HT-29 (cell line): ENCODE data around the gene GBP2. TPM values are rescaled to one million over a fixed set of nuclear protein-coding genes. Genes with fewer than 3 reads are reported as not detected.

Experiments used
- DNase-seq: peaks from one replicate; pipeline ENCODE4 v3.0.0-alpha.2; 2015; ENCODE audit warnings: low spot score
- total RNA-seq: library from RNA; depleted of rRNA; stranded (reverse); fragments of >200 nt; shearing (Covaris generic); gene quantifications from 2 replicates; pipeline ENCODE4 v1.2.3, GENCODE V29; 2014; rRNA removed

GBP2 gene, protein sequence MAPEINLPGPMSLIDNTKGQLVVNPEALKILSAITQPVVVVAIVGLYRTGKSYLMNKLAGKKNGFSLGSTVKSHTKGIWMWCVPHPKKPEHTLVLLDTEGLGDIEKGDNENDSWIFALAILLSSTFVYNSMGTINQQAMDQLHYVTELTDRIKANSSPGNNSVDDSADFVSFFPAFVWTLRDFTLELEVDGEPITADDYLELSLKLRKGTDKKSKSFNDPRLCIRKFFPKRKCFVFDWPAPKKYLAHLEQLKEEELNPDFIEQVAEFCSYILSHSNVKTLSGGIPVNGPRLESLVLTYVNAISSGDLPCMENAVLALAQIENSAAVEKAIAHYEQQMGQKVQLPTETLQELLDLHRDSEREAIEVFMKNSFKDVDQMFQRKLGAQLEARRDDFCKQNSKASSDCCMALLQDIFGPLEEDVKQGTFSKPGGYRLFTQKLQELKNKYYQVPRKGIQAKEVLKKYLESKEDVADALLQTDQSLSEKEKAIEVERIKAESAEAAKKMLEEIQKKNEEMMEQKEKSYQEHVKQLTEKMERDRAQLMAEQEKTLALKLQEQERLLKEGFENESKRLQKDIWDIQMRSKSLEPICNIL
- total RNA-seq: 5.9 and 11.0 TPM in 2 replicates

DNA sequence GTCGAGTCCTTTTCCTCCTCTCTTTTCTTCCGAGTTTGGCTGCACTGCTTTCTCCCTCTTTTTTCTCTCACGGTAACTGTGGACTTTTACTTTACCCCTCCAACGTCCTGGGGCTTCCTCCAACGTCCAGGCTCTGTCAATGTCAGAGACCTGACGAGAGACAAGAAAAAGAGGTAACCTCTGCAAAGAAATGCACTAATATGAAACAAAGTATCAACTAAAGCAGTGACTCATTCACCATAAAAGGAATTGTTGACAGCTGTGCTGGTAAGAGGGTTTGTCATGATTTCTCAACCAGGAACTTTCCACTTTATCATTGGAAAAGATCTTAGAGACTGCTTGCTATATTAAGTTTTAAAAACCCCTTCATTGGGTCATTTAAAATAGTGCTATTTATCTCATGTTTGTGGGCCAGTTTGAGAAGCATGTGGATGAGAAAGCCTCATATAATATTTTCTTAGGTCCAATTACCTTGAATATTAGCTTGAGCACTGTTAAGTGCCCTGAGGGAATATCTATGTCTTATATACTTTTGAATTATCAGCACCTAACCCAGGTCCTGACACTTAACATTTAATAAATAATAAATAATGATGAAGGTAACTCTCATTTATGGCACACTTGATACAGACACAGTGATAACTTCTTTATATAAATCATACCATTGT, at the start of gene GBP2:
Gene GBP2, minus strand, starts transcription at position 202 of the 668 bp plus-strand sequence. CDS start 4,148 bp downstream, outside the sequence.
- peak; percentile 71 for DNase-seq

DNA sequence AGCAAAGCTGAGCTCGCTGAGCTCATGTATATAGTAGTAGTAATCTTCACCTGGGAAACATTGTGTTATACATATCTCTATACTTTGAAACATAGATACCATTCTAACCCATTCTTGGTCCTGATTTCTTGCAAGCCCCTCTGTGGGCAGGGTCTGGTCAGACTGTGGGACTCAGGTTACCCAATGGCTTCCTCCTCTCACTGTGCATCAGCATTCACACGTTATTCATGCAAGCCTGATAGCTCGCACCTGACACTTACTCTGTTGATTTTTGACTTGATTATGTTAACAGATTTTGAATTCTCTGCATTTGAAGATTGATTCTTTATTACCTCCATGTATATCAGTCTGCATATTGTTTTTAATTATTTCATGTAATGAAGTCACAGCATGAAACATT, 48.6 kb upstream of the GBP2 start:
- DNase-seq: no peak

DNA sequence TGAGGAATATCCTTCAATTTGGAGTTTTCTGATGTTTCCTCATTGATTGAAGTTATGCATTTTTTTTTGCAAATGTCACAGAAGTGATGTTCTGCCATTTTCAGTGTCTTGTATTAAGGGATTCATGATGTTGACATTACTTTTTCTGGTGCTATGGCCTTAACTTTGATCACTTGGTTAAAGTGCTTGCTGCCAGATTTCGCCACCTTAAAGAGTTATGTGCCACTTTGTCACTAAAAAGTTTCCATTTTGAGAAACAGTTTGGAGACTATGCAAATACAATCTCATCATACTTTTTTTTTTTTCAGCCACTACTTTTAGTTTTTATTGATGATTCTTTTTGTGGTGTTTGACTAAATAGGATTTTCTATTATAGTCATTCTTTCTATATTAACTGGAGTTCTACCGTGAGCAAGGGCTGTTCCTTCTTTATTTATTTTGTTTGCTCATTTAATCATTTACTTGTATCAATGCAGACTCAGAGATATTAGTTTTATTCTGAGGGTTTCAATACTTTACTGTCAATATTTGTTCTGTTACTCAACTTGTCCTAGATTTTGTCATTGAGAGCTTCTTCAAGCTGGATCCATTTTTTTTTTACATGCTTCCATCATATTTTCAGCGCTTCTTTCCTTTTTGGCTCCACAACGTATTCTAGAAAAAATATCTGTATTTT, 46.7 kb upstream of the GBP2 start:
- DNase-seq: no peak

DNA sequence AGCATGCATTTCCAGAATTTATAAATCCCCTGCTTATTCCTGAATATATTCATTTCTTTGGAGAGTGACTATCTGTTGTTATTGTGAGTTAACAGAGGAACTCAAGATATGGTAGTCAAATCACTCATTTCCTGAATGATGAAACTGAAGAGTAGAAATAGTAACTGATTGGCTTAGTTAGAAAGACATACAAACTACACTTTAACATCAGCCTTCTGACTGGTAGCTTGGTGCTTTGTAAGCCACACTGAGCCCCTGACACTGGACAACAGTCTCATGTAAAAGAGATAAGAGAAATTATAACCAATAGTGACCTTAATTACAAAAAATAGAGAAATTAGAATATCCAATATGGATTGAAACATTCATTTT, 45.1 kb upstream of the GBP2 start:
- DNase-seq: no peak

DNA sequence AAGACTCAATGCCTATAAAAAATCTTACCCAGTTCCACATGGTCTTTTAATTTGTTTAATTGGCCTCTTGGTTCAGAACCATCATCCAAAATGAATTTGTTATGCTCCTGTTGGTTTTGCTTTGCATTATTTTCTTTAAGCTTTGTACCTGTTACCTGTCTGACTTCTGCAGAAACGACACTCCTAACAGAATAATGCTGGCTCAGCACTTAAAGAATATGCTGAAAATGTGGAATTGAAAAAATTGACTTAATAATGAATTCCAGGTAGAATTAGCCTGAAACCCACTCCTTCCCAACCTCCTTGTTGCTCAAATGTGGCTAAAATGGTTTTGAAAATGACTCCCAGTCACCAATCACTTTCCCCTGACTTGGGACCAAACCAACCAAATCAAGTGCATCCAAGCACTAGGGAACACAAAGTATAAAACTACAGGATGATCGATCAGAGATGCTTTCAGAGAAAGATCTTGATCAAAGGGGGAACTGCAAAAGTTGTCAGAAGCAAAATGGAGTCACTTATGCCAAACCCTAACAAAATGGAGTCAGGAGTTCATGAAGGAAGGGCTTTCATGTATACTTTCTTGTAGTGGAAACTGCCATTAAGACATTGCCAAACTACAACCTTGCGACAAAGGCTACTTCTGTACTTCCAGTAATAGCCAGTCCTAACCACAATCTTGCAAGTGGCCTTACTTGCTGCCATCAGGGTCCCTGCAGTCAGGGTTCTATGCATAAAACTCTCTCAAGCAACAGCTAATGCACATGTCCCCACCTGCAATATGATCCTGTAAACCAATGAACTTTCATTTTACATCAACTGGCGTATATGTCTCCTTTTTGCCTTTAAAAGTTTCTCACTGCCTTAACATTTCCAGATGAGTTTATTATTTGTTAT, 44.5 kb upstream of the GBP2 start:
- DNase-seq: no peak

DNA sequence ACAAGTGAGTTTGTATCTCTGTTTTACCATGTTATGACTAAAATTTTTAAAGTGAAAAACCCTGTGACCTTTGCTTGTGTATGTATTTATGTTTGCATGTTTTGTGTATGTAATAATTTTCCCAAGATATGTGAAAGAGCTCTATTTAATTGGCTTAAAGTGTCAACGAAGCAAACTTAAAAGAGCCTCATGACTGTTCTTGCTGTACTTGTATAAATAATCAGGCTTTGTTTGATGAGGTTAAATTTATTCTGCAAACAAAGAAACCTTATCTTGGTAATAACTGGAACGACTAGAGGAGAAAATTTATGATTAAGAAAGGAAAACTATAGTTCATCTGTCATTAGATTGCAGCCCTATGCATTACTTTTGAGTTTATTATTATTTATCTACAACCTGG, 43.3 kb upstream of the GBP2 start:
- DNase-seq: no peak

DNA sequence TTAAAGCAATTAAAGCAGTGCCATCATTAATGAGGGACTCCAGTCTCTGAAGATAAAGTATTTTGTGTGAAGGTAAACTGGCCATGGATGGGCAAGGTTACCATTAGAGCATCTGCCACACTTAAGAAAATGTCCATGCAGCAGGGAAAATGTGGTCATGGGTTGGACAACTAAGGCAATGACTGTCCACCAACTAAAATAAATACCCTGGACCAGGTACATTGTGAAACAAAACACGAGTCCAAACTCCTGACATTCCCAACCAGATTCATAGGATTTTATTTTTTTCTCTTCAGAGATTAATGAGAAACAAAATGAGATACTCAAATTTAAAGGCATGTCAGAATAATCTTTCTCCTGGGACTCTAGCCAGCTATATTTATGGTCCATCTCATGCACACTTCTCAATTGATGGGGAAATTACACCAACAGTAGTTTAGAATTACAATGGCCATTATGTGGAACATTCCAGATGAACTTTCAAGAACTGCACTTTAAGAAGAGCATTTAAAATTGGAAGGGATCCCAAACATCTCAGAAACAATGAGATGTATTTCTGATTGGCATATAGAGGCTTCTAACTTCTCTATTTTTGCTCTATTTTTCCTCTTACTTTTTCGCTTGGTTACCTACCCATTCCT, 41.8 kb upstream of the GBP2 start:
- no peak for DNase-seq

DNA sequence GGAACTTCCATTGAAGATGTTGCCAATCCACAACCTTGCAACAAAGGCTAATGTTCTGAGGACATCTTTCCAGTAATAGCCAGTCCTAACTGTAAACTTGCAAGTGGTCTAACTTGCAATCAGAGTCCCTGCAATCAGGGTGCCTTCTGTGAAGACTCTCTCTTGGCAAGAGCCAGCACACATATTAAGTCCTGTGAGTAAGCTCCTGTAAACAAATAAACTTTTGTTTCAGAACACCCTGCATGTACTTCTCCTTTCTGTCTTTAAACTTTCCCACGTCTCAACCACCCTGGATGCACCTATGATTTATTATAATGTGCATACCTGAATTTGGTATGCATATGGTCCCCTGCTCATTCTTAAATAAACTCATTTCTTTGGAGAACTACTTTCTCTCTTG, 40.8 kb upstream of the GBP2 start:
- no peak for DNase-seq

DNA sequence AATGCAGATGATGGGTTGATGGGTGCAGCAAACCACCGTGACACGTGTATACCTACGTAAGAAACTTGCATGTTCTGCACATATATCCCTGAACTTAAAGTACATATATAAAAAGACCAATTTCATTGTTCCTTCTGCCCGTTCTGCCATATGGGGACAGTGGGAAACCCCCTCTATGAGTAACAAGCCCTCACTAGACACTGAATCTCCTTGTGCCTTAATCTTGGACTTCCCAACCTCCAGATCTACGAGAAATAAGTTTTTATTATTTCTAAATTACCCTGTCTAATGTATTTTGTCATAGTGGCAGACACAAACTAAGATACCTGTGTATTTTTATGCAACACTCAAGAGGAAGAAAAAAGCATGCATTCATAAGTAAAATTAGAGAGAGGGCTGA, 39.9 kb upstream of the GBP2 start:
- DNase-seq: no peak

DNA sequence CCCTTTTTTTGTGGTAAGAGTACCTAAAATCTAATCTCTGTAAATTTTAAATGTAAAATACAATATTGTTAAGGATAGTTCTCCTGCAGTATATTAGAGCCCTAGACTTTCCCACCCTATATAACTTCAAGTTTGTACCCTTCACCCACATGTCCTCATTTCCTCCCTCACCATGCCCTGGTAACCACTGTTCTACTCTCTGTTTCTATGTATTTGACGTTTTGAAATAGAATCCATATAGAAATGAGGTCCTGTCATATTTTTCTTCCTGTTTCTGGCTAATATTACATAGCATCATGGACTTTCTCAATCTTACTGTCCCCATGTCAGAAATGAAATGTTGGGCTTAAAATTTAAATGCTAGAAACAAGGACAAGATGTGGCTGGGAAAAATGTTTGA, 25.1 kb upstream of the GBP2 start:
- no peak for DNase-seq

DNA sequence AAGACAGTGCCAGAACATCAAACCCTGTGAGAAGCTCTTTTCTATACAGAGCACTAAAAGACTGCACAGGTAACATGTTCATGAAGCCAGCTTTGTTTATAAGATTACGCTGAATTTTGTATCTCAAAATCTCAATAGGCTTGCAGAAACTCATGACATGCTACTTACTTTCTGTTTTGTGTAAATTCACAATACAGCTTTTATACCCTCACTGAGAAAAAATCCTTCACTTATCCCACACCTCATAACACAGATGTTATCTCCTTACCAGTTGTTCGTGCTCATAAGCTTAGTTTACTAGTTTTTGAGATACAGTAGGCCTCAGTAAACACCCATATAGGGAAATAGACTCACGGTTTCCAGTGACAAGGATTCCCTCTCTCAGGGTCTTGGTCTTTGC, 24.1 kb upstream of the GBP2 start:
- DNase-seq: no peak

DNA sequence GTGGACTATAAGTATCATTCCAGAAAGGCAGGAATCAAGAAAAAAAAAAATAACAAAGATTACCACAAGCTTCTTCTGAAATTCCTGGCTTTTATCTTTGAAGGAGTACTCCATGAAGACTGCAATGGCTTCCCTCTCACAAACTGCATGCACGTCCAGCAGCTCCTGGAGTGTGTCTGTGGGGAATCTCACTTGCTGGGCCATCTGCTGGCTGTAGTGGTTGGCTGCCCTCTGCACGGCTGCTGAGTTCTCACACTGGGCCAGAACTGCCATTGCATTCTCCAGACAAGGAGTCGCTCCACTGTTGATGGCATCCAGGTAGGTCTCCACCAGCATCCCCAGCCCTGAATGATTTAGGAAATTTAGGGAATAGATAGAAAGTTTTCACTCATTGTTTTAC, 23.3 kb upstream of the GBP2 start:
- DNase-seq: peak; percentile 54

DNA sequence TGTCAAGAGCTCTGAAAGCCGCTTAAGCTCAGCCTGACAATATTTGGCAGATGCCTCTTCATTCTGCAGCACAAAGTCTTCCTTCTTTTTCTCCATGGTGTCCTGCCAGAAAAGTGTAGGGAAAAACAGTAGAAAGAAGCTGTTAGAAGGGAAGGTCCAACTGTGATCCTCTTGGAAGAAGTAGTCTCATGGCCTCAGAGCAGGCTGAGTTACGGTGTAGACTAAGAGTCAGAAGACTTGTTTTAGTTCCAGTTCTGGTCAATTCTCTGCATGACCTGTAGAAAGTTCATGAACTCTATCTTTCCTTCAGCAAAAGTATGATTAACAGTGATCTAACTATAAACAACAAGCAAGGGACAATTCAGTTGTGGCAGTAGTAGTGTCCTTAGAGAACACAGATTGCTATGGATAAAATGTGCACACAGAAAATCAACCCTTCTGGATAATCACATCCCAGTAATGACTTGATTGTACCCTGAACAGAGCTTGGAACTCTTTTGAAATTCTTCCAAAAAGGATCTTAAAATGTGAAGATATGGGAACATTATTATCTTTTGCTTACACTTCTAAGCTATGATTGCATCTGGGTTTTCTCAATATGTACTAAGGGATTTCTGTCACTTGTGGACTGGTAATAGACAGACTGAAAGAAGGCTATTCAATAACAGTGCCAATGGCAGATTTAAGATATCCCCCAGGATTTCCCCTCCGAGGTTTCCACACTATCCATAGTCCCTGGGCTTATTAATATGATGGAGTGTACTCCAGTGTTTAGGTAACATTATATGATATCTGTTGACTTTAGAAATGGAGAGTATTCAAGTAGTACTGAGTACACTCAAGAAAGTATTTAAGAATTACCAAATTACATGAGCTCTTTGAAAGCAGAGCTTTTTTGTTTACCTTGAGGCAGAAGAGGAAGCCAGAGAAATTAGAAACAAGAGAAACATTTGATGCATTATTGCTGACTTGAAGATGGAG, 22.1 kb upstream of the GBP2 start:
- DNase-seq: no peak

DNA sequence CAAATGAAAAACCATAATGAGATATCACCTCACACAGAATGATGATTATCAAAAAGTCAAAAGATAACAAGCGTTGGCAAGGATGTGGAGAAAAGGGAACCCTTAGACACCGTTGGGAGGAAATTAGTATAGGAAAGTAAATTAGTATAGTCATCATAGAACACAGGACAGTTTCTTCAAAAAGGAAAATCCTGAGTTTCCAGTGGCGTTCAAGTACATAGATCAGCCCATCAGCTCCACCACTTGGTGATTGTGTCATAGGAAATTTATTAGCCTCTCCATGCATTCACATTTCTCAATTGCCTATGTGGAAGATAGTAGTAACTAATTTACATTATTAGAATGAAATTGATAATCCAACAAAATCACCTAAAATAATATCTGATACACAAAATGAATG, 20.8 kb upstream of the GBP2 start:
- no peak for DNase-seq

DNA sequence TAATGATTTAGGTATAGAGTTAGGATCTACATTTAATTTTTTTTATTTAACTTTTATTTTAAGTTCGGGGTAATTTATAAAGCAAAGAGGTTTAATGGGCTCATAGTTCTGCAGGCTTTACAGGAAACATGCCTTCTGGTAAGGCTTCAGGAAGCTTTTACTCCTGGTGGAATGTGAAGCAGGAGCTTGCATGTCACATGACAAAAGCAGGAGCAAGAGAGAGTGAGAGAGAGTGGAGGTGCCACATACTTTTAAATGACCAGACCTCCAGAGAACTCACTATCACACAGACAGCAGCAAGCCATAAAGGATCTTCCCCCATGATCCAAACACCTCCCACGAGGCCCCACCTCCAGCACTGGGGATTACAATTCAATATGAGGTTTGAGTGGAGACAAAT, 17.6 kb upstream of the GBP2 start:
- no peak for DNase-seq

DNA sequence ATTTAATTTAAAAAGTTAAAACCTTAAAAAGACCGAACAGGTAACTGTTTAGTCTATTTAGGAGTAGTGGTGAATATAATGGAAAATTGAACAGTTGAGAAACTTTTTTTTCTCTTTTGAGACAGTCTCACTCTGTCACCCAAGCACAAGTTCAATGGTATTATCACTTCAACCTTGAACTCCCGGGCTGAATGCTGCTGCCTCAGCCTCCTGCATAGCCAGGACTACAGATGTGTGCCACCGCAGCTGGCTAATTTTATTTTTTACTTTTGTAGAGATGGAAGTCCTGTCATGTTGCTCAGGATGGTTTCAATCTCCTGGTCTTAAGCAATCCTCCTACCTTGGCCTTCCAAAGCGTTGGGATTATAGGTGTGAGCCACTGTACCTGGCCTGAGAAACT, 16.2 kb upstream of the GBP2 start:
- DNase-seq: no peak

DNA sequence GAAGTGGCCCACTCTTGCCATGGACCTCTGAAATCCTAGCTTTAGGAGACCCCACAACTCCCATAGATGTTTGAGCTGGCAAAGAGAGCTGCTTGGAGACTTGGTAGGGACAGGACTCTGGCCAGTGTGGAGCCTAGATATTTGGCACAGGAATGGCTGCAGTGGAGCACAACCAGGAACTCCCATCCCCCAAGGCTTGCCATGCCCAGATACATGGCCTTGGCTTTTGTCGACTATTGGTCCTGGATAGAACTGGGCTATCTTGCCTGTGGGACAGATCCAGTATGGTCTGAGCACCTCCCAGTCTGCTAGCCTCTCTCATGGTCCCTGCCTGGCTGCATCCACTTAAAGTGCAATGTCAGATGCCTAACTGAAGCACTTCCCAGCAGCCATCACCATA, 7.8 kb upstream of the GBP2 start:
- no peak for DNase-seq

DNA sequence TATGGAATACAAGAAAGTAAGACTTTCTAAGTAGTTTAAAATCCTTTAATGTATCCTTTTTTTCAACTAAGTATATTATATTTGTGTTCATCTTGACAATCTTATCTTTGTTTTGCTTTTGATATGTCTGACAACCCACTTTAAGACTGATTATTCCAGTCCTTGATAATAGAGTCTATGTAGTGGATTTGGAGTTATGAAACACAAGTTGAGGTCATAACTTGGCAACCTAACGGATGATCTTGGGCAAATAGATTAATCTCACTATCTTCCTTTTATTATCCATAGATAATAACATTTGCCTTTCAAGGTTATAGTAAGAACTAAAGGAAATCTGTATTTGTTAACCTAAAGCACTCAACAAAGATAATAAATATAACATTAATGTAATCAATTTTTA, 4.8 kb upstream of the GBP2 start:
- no peak for DNase-seq

DNA sequence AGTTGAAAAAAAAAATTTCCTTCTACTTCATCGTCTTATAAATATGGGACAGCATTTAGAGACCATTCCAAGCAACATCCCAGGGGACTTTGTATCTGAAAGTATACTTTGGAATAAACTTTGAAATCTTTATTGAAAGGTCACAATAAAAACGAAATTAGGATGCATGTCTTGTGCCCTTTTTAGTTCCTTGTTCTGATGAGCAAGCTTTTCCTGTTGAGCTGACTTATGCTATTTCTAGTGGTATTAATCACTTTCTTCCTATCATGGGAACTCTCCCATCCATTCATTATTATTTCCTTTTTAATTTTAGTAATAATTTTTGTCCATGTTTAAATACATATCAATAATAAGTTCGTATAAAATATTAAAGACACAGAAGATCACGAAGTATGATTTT, 4.0 kb upstream of the GBP2 start:
- no peak for DNase-seq
